ENCODE measurements around the gene CNGA3.
A peak's percentile ranks its signal among the peaks of the same experiment; 100 is the strongest.
"Not testable (repeated sequence)": the region's sequence is repeated elsewhere in the genome, so short reads cannot be mapped to it uniquely, and the experiment has no call there.

CNGA3 gene

GRCh38 chr2:98404556-98405250, 58.4 kb downstream of the CNGA3 start:
- DNase-seq = no peak

DNA sequence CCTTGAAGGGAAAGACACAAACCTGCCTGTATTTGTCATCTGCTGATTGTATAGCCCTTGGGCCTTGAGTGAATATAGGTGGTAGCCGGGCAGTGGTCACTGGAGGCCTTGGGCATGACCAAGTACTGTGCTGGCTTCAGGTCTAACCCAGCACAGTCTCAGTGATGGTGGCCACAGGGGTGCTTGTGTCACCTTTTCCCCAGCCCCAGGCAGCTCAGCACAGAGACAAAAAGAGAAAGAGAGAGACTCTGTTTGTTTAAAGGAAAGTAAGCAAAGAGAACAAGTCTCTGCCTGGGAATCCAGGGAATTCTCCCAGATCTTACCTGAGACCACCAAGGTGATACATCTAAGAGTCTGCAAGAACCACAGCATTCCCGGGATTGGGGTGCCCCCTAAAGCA, 59.0 kb downstream of the CNGA3 start:
- DNase-seq = no peak

GRCh38 chr2:98408155-98408554, 61.9 kb downstream of the CNGA3 start:
- DNase-seq = no peak

- peak; percentile 27 for DNase-seq
These were observed 66.6 kb downstream of the CNGA3 start for GRCh38 chr2:98412751-98413458.

GRCh38 chr2:98414246-98414645, 68.0 kb downstream of the CNGA3 start:
- DNase-seq = not testable (repeated sequence)

GRCh38 chr2:98415719-98416248, 69.5 kb downstream of the CNGA3 start:
- DNase-seq = not testable (repeated sequence)

- DNase-seq = no peak
These were observed 70.3 kb downstream of the CNGA3 start for GRCh38 chr2:98416383-98417159.

DNA sequence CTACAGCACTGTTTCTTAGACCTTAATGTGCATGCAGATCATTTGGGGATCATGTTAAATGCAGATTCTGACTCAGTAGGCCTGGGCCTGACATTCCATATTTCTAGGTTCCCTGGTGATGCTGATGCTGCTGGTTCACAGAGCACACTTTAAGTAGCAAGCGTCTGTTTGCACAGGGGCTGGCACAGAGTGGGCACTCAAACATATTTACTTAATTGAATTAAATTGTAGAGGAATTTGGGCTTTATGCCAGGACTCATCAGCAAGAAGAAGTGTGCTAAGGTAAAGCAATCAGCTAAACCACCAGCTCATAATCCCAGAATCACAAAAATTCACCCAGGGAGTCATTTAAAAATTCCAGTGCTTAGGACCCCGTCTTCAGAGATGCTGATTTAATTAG, 73.3 kb downstream of the CNGA3 start:
- no peak for DNase-seq

- no peak for DNase-seq
These were observed 73.9 kb downstream of the CNGA3 start for GRCh38 chr2:98419977-98420725.

DNA sequence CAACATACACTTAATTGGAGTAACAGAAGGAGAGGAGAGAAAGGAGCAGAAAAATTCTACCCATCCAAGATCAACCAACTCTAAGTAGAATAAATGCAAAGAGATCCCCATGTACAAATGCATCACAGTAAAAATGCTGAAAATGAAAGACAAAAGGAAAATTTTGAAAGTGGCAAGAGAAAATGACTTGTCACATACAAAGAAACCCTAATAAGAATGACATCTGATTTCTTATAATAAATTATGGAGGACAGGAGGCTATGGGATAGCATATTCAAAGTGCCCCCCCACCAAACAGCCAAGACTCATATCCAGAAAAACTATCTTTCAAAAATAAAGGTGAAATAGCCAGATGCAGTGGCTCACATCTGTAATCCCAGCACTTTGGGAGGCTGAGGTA, 76.2 kb downstream of the CNGA3 start:
- DNase-seq = no peak

GRCh38 chr2:98426771-98427170, 80.5 kb downstream of the CNGA3 start:
- no peak for DNase-seq

DNA sequence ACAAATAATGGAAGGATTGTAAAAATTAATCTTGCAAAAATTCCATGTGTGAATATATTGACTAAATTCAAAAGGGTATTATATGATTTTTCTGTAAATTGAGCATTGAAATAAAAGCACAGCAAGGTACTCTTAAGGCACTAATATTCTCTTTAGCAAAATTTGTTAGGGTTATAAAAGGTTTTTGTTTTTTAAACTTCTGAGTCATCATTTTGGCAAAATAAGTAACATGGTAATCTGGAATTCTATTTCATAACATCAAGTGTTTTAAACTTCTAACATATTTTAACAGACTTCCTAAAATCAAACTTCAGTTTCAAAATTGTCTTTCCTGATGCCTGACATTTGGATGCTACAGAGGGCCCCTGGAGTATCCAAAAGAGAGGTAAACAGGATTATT, 85.9 kb downstream of the CNGA3 start:
- DNase-seq = no peak

DNA sequence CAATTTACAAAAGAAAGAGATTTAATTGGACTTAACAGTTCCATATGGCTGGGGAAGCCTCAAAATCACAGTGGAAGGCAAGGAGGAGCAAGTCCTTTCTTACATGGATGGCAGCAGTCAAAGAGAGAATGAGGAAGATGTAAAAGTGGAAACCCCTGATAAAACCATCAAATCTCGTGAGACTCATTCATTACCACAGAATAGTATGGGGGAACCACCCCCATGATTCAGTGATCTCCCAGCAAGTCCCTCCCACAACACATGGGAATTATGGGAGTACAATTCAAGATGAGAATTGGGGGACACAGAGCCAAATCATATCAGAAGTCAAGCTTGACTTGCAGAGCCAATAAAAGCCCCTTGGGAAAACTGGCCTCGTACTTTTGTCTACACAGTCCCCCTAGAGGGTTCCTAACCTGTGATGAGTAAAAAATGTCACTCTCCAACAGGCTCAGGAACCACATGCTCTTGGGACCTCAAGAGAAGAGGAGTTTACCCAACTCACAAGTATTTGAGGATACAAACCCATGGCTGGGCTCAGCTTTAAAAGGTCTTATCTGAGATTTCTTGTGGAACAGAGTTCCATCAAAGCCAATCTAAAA, 87.2 kb downstream of the CNGA3 start:
- no peak for DNase-seq

DNA sequence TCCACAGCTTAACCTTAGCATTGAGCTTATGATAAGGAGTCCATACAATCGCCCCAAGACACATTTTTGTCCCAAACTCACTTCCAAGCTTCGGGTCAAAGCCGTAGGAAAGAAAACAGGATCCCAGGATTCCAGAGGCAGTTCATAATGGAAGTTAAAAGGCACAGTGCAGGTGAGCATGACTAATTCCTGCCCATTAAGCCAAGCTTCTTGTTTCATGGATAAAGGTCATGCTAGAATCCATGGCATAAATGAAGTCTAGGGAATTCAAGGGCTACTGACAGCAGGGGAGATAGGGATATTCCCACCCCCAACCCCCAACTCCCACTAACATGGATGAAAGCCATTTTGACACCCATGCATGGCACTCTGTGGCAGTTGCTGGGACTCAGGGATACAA, 88.2 kb downstream of the CNGA3 start:
- DNase-seq = no peak

- DNase-seq = not testable (repeated sequence)
These were observed 89.4 kb downstream of the CNGA3 start for GRCh38 chr2:98435670-98436069.

DNA sequence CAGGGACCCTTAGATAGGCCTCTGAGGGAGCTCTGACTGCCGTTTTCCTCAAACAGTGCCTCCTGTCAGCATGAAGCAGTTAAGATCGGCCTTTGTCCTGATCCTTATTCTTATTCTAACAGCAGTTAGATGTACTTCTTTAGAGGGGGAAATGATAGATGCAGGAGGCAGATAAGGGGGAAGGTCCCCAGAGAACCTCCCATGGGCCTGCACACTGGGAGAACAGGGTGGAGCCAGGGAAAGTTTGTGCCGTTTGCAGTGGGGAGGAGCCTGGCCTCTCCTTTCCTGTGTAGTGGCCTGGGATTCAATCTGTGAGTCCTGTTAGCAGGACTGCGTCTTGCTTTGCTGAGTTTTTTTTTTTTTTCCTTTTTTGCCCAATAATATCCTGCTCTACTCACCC, 90.5 kb downstream of the CNGA3 start:
- no peak for DNase-seq

DNA sequence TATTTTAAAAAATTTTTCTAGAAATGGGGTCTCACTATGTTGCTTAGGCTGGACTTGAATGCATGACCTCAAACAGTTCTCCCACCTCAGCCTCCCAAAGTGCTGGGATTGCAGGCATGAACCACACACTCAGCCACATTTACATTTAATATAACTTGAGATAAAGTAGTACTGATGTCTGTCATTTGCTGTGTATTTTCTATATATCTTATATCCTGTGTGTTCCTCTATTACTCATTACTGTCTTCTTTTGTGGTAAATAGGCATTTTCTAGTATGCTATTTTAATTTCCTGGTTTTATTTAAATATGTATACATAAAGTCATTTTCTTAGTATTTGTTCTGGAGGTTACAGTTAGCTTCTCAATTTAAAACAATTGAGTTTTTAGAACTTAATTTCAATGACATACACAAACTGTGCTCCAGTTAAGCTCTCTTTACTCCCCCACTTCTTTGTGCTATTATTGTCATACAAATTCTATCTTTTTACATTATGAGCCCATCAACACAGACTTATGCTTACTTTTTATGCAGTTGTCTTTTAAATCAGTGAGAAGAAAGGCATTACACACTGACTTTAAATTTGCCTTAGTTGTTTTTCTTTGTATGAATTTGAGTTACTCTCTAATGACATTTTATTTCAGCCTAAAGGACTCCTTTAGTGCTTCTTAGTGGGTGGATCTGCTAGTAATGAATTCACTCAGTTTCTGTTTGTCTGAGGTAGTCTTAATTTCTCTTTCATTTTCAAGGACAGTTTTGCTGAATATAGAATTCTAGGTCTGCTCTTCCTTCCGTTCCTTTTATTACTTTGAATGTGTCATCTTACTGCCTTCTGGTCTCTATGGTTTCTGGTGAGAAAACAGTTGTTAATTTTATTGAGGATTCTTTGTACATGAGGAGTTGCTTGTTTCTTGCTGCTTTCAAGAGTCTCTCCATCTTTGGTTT, 92.2 kb downstream of the CNGA3 start:
- no peak for DNase-seq

DNA sequence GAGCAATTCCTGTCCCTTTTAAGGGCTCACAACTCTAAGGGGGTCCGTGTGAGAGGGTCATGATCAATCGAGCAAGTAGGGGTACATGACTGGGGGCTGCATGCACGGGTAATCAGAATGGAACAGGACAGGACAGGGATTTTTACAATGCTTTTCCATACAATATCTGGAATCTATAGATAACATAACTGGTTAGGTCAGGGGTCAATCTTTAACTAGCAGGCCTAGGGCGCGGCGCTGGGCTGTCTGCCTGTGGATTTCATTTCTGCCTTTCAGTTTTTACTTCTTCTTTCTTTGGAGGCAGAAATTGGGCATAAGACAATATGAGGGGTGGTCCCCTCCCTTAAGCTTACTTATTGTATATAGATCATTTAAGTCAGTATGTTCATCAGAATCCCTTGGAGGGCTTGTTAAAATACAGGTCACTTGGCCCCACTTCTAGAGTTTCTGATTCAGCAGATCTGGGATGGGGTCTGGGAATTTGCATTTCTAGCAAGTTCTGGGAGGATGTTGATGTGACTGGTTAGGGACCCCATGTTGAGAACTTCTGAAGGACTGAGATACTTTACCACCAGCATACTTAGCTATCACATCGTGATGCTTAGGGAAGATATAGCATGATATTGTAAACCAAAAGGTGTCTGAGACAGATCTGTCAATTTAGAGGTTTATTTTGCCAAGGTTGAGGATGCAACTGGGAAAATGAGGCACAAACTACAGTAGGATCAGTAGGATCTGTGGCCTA, 95.6 kb downstream of the CNGA3 start:
- DNase-seq = no peak

- DNase-seq = no peak
These were observed 96.2 kb downstream of the CNGA3 start for GRCh38 chr2:98442488-98442887.

DNA sequence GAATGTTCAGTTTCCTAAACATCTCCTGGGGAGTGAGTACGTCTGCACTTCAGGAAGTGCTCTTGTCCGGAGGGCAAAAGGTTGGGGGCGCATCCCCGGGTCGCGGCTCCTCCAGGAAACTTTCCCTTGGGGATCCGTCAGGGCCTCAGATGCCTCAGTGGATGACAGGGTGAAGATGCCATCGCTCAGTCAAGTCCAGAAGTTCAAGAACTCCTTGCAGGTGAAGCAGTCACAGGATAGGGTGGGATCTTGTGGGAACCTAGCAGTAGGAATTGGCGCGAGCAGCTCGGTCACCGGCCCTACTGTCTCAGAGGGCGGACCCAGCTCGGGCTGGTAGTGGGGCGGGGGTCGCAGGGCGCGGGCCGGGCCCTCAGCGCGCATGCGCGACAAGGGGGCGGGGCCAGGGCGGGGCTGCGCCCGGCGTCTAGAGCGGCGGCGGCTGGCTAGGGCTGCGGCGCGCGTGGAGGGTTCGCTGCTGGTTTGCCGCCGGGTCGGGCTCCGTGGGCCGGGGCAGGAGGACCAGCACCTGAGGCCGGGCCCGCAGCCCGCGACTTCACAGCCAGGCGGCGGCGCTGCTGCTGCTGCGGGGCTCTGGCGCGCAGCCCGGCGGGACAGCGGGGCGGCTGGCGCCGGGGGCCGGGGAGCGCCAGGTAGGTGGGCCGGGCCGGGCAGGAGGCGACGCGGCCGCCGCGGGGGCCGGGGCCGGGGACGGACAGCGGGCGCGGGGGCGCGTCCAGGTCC, 98.3 kb downstream of the CNGA3 start, which contains the start of gene INPP4A:
TSS of gene INPP4A (plus strand) at position 423 of the 741 bp plus-strand sequence. CDS start 75,191 bp downstream, outside the sequence.
- peak; percentile 67 for DNase-seq

All from effector CD8-positive, alpha-beta T cell (primary cell).